Stimulated activated CD4-positive, alpha-beta T cell treated with anti-CD3 and anti-CD28 coated beads, Interleukin-15, amount 100 ng/mL, for 48 hours (primary cell): ENCODE results near the gene MYO1F.
A peak's percentile ranks its signal among the peaks of the same experiment; 100 is the strongest.

Source experiments
- DNase-seq, 2 donors: peaks; one replicate each; pipeline ENCODE4 v3.0.0-alpha.2; 2020; ENCODE audit warnings: low read depth in 2 of 2

Gene MYO1F

DNA sequence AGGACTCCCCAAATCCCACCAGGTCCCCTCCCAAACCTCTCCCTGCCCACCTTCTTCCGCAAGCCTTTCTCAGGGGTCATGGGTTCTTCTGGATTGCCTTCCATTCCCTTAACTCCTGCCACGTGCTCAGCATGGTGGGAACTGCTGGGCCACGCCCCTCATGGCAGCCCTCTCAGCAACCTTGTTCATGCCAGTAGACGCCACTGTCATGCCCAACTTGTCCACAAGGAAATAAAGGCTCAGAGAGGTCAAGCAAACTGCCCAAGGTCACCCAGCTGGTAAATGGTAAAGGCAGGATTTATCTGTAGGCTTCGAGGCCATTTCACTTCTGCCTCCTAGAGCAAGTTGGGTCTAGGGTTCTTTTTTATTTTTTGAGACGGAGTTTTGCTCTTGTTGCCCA, 85.7 kb downstream of the MYO1F start:
- no peak for DNase-seq

DNA sequence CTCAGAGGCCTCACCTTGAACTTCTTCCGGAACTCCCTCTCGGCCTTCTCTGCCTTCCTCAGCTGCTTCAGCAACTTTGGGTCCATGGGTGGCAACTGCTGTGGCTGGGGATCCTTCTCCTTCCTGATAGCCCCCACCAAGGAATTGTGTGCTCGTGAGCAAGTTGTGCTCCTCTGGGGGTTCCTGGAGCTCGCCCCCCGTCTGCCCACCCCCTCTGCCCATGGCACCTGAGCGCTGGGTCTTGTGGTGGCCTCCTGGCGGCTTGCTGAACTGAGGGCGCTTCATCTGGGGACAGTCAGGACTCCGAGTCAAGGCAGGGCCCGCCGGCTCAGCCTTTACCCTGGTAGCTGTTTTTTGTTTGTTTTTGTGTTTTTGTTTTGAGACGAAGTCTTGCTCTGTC, 86.4 kb downstream of the MYO1F start:
- DNase-seq: no peak

DNA sequence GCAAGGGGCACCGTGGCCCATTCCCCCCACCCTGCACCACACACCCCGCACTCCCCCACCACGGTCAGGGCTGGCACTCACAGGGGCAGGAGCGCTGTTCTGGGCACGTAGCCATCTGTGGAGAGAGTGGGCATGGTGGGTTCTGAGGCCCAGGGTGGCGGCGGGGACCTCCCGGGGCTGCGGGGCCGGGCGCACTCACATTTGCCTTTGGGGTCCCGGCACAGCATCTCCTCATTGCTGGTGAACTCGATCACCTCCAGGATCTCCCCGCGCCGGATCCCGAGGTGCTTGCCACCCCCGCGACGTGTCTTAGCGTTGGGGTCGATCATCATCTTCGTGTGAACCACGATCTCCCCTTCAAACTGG, 86.9 kb downstream of the MYO1F start:
- DNase-seq: no peak

DNA sequence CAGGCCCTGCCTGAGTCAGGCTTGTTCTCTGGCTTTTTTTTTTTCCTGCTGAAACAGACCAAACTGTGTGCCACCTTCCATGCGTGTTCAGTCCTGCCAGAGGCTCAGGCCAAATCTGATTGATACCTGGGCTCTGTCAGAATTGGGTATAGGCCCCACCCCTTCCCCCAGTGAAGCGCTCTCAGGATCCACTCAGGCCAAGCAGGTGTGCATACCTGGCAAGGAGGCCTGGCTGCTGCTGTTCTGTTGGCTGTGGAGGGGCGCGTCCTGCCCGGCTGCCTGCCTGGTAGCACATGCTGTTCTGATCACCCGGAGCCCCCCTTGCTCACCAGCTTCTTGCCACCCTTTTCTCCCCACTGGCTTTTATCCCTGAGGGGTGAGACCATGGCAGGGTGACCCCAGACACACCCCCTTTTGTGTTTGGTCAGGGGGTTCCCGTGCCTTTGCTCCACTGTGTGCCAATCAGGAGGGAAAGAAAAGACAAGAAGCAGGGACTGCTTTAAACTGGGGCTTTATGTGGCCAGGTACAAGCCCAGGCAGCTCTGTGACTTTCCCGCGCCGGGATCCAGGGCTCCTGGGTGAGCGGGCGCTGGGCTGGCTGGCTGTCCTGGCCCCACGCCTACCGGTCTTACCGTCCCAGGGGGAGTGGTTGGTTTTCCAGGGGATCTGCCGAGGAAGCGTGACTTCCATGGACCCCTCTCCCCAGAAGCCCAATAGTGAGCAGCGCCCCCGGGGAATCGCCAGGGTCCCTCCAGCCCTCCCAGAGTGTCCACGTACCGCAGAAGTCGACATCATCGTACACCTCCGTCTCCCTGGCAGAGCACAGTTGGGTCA, 87.5 kb downstream of the MYO1F start:
- no peak for DNase-seq

DNA sequence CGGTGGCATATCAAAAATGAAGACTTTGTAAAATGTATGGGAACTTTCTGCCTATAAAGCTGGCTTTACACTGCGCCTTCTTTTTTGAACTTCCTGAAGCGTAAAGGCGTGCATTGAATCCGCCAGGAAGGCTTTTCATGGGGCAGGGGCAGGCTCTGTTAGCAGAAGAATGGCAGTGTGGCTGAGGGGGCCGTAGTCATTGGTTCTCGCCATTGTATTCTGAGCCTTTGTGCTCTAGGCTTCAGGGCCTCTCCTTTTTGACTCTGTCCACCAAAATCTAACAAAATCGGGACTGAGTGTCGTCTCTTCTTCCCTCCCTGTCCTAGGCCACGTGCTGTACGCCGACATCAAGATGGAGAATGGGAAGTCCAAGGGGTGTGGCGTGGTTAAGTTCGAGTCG, 88.9 kb downstream of the MYO1F start:
- no peak for DNase-seq

DNA sequence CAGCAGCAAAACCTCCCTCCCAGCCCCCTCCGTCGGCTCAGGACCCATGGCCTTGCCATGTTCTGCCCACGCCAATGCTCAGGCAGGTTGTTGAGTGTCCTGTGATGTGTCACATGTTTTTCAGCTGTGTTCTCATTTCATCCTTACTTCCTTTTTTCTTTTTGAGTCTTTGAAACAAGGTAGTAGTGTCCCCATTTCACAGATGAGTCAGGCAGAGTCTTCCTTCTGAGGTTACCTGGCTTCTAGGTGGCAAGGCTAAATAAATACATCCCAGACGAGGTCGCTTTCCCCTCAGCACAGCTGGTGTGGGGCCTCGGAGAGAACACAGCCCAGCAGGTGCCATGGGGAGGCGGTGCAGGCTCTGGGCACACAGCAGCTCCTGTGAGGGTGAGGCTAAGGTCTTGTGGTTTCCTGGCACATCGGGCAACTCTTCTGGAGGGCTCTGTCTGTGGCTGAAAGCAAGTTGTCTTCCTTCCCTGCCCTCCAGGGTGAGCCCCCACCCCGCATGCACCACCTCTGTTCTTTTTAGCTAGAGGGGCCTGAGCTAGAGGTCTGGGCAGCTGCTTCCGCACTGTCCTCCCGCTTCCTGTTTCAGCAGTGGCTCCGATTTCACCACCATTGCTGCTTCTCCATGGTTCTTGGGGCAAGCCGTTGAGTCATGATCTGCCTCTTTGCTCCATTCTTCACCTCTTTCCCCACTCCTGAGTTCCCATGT, 89.9 kb downstream of the MYO1F start:
- peak; percentile 36 to 66 for DNase-seq

DNA sequence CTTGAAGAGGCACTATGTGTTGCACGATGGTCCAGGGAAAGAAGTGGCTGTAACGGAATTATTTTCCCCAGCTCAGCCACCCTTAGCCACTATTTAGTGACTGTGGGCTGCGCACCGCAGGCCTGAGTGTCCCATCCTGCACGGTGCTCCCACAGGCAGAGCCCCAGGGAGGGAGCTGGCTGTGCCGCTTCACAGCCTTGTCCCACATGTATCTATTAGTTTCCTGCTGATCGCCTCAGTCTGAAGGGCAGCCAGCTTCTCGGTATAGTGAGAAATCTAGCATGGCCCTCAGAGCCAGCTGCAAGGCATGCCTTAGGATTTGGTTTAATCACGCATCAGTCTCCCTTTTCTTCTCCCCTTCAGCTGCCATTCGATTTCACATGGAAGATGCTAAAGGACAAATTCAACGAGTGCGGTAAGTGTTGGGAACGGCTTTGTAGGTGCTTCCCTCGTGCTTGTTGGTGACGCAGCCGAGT, 90.5 kb downstream of the MYO1F start:
- DNase-seq: no peak

DNA sequence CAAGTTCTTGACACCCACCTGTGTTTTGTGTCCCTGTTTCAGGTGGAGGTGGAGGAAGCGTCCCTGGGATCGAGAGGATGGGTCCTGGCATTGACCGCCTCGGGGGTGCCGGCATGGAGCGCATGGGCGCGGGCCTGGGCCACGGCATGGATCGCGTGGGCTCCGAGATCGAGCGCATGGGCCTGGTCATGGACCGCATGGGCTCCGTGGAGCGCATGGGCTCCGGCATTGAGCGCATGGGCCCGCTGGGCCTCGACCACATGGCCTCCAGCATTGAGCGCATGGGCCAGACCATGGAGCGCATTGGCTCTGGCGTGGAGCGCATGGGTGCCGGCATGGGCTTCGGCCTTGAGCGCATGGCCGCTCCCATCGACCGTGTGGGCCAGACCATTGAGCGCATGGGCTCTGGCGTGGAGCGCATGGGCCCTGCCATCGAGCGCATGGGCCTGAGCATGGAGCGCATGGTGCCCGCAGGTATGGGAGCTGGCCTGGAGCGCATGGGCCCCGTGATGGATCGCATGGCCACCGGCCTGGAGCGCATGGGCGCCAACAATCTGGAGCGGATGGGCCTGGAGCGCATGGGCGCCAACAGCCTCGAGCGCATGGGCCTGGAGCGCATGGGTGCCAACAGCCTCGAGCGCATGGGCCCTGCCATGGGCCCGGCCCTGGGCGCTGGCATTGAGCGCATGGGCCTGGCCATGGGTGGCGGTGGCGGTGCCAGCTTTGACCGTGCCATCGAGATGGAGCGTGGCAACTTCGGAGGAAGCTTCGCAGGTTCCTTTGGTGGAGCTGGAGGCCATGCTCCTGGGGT, 91.5 kb downstream of the MYO1F start:
- DNase-seq: no peak

DNA sequence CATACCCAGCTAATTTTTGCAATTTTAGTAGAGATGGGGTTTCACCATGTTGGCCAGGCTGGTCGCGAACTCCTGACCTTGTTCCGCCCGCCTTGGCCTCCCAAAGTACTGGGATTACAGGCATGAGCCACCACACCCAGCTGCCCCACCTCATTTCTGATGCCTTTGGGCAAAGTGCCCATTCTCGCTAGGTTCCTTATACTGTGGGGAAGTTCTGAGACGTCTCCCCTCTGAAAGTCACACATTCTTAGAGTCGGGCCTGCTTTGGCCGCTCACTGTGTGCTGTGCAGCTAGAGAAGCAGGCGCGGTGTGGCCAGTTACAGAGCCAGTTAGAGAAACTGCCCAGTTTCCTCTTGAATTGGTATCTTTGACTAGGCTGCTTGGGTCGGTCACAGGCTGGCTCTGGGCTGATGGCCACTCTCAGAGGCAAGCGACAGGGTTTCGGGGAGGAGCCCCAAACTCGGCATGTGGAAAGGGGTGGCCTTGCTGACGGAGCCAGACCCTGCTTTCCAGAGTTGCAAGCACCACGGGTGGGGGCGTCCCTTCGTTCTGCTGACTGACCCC, 92.8 kb downstream of the MYO1F start:
- no peak for DNase-seq

DNA sequence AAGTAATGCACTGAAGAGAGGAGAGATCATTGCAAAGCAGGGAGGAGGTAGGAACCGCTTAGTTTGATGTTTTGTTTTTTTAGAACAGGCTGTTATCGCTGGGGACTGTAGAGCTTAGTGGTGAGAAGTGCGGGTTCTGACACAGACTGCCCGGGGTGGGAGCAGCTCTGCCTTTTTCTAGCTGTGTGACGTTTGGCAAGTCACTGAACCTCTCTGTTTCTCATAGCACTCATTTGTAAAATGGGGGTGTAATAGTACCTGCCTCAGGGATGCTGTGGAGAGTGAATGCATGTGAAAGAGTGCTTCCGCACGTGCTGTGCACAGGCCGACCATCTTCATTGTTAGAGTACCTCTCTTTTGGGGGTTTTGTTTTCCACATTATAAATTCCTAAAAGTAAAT, 94.1 kb downstream of the MYO1F start:
- no peak for DNase-seq

DNA sequence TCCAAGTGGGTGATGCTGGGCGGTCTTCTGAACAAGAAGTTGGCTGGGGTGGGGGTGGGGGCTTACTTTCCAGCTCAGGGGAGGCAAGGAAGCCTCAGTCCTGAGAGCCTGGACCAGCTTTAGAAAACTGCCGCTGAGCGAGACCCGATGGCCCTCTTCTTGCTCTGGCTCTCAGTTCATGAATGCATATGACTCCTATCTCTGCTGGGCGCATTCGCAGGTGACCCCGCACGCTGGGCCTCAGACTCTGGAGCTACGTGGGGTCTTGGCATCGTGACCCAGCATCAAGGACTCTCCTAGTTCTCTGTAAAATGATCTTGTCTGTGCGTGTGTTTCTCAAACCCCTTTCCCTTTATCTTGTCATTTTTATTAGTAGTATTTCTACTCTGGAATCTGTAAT, 94.5 kb downstream of the MYO1F start:
- no peak for DNase-seq

DNA sequence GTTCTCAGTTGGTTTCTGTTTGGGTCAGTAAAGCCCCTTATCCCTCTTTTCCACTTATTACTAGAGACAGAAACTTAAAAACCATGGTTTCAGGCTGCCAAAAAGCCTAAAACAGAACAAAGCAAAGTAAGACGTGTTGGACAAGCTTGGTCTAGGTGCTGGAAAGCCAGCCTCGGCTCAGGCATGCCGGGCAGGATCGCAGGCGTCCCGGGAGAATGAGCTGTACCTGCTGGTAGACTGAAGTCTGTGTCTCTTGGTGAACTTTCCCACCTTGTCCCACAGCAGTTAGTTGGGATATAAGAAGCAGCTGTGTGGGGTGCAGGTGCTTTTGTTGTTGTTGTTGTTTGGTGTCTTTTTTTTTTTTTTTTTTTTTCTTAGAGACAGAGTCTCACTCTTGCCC, 95.6 kb downstream of the MYO1F start:
- no peak for DNase-seq

DNA sequence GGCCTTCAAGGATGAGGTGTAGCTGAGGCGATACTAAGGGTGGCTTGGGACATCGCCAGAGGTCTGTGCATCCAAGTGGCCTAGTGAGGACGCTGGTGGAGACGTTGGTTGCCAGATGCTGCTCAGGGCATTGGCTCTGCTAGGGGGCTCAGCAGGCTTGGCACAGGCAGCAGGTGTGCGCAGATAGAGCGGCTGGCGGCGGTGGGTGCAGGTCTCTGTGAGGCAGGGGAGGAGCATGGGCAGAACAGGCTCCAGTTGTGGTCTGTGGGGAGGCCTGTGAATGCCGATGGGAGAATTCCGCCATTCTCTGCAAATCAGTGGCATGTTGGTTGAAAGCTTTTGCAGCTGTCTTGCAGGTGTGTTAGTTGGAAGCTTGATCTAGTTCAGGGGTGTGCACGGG, 96.0 kb downstream of the MYO1F start:
- no peak for DNase-seq

DNA sequence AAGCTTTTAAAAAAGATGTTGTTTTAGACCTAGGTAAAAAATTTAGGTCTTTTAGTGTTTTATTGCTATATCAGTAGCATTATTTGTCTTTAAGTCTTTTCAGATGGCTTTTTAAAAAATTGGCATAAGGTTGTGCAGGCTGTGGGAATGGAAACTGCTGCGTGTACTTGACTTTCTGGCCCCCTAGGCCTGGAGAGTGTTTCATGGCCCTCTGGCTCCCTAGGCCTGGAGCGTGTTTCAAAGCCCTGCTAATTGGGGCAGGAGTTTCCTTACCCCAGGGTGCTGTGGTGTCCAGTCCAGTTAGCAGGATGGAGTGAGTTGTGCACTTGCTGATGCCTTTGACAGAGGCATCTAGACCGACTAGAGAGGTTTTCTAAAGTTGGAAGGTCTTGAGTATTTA, 98.6 kb downstream of the MYO1F start:
- DNase-seq: no peak

DNA sequence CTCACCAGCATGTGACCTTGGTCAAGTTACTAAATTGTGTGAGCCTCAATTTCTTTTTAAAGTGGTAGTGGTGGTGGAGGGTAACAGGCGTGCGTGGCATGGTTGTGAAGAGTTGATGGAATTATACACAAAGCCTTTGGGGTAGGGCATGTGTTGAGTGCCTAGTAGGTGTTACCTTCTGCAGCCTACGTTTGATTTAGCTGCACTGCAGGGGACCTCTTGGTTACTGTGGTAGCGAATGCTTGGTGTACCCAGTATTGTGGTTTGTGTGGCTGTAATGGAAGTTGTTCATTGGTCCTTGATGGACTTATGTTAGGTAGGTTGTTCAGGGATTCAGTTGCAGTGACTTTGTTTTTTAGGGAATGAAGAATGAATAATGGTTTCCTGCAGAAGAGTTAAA, 99.4 kb downstream of the MYO1F start:
- no peak for DNase-seq

DNA sequence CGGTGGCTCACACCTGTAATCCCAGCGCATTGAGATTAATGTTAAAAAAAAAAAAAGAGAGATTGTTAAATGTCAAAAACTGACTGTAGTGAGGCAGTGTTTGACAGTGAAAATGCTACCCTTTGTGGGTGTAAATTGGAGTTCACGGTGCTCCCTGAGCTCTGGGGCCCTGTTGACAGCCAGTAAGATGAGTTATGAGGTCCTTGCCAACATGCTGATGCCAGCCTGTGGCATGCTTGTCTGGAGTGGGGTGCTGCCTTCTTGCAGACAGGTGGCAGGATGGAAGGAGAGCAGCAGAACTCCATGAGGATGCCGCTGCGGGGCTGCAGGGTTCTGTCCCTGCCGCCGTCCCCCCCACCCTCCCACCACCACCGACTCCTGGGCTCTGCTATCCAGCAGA, 100.7 kb downstream of the MYO1F start:
- DNase-seq: no peak

DNA sequence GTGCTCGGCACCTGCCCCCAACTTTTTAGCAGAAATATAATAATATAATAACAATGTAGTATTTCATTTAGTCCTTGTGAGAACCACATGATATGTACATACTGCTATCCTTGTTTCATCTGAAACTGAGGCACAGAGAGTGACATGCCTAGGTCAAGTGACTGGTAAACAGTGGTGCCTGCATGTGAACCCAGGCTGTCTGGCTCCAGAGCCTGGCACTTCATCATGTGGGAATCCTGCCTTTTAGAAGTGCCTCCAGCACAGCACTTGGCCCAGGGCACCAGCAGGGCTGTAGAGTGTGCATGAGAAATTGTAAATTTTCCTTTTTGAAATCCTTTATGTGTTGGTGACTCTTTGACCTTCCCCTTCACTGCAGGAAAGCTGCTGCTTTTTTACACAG, 102.2 kb downstream of the MYO1F start:
- no peak for DNase-seq

DNA sequence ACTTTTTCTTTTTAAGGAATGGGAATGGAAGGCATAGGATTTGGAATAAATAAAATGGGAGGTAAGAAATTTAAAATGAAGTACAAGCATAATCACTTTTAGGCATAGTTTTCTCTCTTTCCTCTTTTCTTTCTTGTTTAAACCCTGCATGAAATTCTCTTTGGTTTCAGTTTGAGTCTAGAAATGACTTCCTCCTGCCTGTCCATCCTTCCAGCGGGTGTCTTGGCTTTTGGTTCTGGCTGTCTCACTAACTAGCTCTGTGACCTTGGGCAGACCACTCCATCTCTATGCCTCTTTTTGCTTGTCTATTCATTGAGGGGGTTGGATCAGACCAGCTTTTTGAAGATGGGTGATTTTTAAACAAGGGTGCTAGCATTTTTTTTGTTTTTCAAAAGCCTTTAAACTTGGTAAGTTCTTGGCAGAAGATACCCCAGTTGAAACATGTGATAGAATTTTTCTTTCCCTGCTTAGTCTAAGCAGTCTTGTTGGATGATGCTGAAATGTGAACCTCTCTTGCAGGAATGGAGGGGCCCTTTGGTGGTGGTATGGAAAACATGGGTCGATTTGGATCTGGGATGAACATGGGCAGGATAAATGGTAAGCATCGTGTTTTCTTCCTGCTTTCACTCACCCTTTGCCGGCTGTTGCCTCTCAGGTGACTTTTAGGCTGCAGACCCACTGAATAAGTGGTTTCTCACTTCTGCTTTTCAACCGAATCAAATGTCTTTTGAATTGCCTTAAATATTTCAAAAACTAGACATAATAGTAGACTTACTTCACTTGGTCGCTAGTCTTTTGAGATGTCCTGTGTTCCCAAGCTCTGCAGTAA, 103.4 kb downstream of the MYO1F start:
- no peak for DNase-seq
